AG09309 (cell line): ENCODE measurements around the gene CHSY1.

ENCODE experiments used
- DNase-seq: peaks from one replicate; pipeline ENCODE4 v3.0.0-alpha.2; 2010; ENCODE audit warnings: low read depth
- H3K4me3 ChIP-seq: 2 replicates; pipeline ENCODE4 v1.5.1; 2011; ENCODE audit warnings: mild to moderate bottlenecking, low read depth, low read length, moderate library complexity; ENCODE audit not compliant: control insufficient read depth
- CTCF ChIP-seq: IDR thresholded peaks from 2 replicates; pipeline ENCODE4 v1.5.1; 2011; ENCODE audit warnings: mild to moderate bottlenecking, low read depth, low read length, inconsistent platforms; ENCODE audit not compliant: insufficient read depth, control insufficient read depth; ENCODE audit errors: missing control alignments

Gene CHSY1

GRCh38 chr15:101150723-101151040 is 101.2 kb downstream of the CHSY1 start:
- no peak for DNase-seq
- no peak overlapping the region for H3K4me3 ChIP-seq
- no peak for TF ChIP-seq CTCF

GRCh38 chr15:101149864-101150722 is 101.8 kb downstream of the CHSY1 start:
- TF ChIP-seq CTCF = no peak
- no peak for DNase-seq
- no peak overlapping the region for H3K4me3 ChIP-seq

GRCh38 chr15:101148881-101149664 is 102.8 kb downstream of the CHSY1 start:
- TF ChIP-seq CTCF = no peak
- no peak overlapping the region for H3K4me3 ChIP-seq
- no peak for DNase-seq

DNA sequence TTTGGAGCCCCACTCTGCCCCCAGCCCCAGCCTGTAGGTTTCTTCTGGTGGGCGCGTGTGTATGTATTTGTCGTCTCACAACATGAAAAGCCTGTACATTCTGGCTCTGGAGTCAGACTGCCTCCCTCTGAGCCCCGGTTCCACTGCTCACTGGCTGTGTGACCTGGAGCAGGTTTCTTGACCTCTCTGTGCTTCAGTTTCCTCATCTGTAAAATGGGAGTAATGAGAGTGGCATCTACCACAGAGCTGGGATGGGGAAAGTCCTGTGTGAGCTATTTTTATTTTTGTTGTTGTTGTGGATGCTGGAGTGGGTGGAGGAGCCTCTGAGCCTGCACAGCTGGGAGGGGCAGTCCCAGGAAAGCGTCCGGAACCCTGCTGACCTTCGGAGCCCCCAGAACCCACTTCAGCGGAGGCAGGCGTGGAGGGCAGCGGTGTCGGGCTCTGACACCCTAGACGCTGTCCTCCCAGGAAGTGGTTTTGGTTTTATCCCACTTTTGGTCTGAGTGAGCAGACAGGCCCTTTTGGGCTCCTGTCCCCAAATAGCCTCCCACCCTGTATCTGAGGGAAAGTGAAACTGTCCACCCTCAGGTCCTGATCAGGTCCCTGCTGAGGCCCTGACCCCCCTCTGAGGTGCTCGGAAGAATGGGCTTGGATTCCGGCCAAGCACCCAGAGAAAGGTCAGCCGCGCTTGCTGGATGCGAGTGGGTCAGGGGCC is 103.5 kb downstream of the CHSY1 start:
- no peak for DNase-seq
- H3K4me3 ChIP-seq = no peak overlapping the region
- TF ChIP-seq CTCF = no peak

DNA sequence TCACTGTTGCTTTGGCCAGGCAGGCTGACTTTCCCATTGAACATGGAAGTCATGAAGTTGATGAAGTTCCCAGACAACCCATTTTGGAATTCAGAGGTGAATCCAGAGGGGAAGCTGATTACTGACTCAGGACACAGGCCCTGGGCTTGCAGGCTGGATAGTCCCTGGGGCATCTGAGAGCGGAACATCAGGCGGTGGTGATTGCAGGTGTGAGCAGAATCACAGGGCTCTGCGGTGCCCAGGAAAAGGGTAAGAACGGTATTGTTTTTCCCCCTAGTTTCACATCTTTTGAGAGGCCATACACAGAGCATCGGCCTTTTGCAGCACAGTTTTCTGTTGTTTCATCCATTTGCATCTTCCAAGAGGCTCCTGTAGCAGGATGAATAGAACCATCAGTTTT is 104.7 kb downstream of the CHSY1 start:
- no peak for TF ChIP-seq CTCF
- no peak overlapping the region for H3K4me3 ChIP-seq
- DNase-seq = no peak

- TF ChIP-seq CTCF = no peak
- H3K4me3 ChIP-seq = no peak overlapping the region
- DNase-seq = no peak
Observed at GRCh38 chr15:101146118-101146702, 105.6 kb downstream of the CHSY1 start.
